BLaER1 (cell line): ENCODE results near the gene PIK3CB.
A peak's percentile ranks its signal among the peaks of the same experiment; 100 is the strongest.

Experiments used
- H3K27ac ChIP-seq: shearing (Covaris generic); formaldehyde crosslinking; 2 replicates; pipeline ENCODE4 v1.8.1; 2022
- H3K27me3 ChIP-seq: shearing (Covaris generic); formaldehyde crosslinking; 2 replicates; pipeline ENCODE4 v1.8.1; 2022
- H3K36me3 ChIP-seq: shearing (Covaris generic); formaldehyde crosslinking; 2 replicates; pipeline ENCODE4 v1.8.1; 2022
- H3K4me1 ChIP-seq: shearing (Covaris generic); formaldehyde crosslinking; 2 replicates; pipeline ENCODE4 v1.8.1; 2022
- H3K4me2 ChIP-seq: shearing (Covaris generic); formaldehyde crosslinking; 2 replicates; pipeline ENCODE4 v1.8.1; 2022
- H3K4me3 ChIP-seq: shearing (Covaris generic); formaldehyde crosslinking; 2 replicates; pipeline ENCODE4 v1.8.1; 2022
- H3K9ac ChIP-seq: shearing (Covaris generic); formaldehyde crosslinking; 2 replicates; pipeline ENCODE4 v1.8.1; 2022
- H3K9me3 ChIP-seq: shearing (Covaris generic); formaldehyde crosslinking; 2 replicates; pipeline ENCODE4 v1.8.1; 2022
- H4K20me1 ChIP-seq: shearing (Covaris generic); formaldehyde crosslinking; 2 replicates; pipeline ENCODE4 v1.8.1; 2022
- Cebpa-rat ChIP-seq: shearing (Covaris generic); IDR thresholded peaks from 2 replicates; pipeline ENCODE4 v1.8.1; 2022

Gene PIK3CB

DNA sequence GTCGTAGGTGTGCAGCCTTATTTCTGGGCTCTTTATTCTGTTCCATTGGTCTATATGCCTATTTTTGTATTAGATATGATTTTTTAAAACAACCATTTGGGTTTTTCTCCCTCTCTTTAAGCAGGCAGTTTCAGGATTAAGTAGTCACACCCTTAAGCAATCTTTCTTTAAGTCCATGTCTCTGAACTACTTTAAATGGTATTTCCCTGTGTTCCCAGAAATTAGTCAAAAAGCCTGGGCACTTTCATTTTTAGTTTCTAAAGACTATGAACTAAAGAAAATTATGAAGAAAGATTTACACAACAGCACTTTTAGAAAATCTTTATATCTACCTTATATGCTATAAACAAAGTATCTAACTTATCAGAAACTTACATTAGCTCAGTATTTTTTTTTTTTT is 115.9 kb downstream of the PIK3CB start:
- no peak for TF ChIP-seq Cebpa-rat
- Histone ChIP-seq H3K4me2 (no peak overlapping the region), H3K27ac (no peak overlapping the region), H3K4me3 (no peak overlapping the region), H3K4me1 (no peaks in the 10 kb centered on the region), H3K36me3 (peaks cover 7% of the 10 kb centered on the region; the same call in 1 of the 2 replicates), H3K9me3 (no peaks in the 10 kb centered on the region), H3K27me3 (no peaks in the 10 kb centered on the region), H4K20me1 (no peaks in the 10 kb centered on the region), H3K9ac (no peak overlapping the region)

DNA sequence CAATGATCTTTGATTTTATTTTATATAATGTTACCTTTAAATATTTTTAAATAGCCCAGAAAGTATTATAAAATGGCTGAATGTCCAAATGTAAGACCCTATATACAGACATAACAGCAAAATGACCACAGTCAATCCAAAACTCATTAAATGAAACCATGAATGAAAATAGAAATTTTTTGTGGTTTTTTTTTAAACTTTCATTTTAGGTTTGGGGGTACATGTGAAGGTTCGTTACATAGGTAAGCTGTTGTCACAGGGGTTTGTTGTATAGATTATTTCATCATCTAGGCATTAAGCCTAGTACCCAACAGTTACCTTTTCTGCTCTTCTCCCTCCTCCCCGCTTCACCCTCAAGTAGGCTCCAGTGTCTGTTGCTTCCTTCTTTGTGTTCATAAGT is 117.4 kb downstream of the PIK3CB start:
- Histone ChIP-seq H3K4me3 (no peak overlapping the region), H3K36me3 (peaks cover 13% of the 10 kb centered on the region), H4K20me1 (no peaks in the 10 kb centered on the region), H3K27ac (no peak overlapping the region), H3K4me2 (no peak overlapping the region), H3K4me1 (no peaks in the 10 kb centered on the region), H3K9me3 (no peaks in the 10 kb centered on the region), H3K9ac (no peak overlapping the region), H3K27me3 (no peaks in the 10 kb centered on the region)
- TF ChIP-seq Cebpa-rat = no peak

DNA sequence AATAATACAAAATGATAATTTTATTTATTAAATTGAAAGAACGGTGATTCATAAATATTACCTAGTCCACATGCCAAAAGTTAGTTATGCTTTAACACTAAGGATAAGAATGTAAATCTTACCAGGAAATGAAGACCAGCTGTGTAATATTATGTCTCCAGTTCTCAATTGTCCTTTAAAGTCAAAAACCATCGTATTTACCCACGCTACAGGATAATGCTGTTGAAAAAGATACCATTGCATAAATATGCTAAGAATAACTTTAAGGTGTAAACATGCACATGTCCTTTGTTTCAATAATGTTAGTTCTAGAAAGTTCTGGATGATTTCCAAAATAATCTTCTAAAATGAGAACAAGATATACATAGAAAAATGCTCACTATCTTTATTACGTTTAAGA is 122.6 kb downstream of the PIK3CB start:
- Histone ChIP-seq H3K36me3 (peaks cover 13% of the 10 kb centered on the region), H3K4me3 (no peak overlapping the region), H3K4me2 (no peak overlapping the region), H3K4me1 (no peaks in the 10 kb centered on the region), H3K9me3 (no peaks in the 10 kb centered on the region), H3K9ac (no peak overlapping the region), H3K27ac (no peak overlapping the region), H4K20me1 (no peaks in the 10 kb centered on the region), H3K27me3 (no peaks in the 10 kb centered on the region)
- TF ChIP-seq Cebpa-rat = no peak

DNA sequence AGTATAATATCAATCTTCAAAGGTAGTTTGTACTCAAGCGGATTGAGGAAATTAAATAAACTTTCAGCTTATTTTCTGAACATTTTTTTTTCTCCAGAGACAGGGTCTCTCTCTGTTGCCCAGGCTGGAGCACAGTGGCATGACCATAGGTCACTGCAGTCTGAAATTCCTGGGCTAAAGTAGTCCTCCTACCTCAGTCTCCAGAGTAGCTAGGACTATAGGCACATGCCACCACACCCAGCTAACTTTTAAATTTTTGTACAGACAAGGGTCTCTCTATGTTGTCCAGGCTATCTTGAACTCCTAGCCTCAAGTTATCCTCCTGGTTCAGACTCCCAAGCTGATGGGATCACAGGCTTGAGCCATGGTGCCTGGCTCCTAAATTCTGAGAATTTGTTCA is 129.1 kb downstream of the PIK3CB start:
- Histone ChIP-seq H4K20me1 (no peaks in the 10 kb centered on the region), H3K27me3 (no peaks in the 10 kb centered on the region), H3K4me3 (no peak overlapping the region), H3K9me3 (no peaks in the 10 kb centered on the region), H3K27ac (no peak overlapping the region), H3K9ac (no peak overlapping the region), H3K36me3 (peaks cover 6% of the 10 kb centered on the region; the same call in 1 of the 2 replicates), H3K4me2 (no peak overlapping the region), H3K4me1 (no peaks in the 10 kb centered on the region)
- no peak for TF ChIP-seq Cebpa-rat

DNA sequence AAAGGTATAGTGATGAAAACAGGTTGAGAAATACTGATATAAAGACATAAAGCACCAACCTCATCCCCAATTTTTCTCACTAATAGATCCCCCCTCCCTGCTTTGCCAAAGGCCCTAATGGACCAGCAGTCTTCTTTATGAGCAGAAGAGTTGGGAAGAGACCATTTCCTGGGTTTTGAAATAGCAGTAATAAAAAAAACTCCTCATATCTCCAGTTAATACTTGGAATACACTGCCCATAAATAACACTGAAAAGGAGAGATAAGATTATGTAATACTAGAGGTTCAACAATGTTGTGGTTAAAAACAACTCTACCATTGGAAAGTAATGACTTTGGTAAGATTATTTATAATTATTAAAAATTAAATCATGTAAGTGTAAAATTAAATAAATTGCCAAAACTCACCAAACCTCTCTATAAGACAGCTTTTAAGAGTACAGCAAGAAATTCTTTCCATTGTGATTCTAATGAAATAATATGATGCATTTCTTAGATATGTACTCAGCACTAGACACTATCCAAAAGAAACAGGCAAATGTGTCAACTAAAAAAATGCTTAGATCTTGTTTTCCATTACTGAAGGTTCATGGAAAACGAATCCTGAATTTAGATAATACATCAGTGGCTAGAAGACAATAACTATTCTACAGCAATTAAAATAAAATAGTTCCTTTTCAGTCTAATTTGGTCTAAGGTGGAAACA is 137.9 kb downstream of the PIK3CB start:
- no peaks in the 10 kb centered on the region for H3K9me3 ChIP-seq
- no peaks in the 10 kb centered on the region for H3K27me3 ChIP-seq
- no peaks in the 10 kb centered on the region for H3K4me1 ChIP-seq
- TF ChIP-seq Cebpa-rat = no peak
- H3K4me3 ChIP-seq = no peak overlapping the region
- H3K36me3 ChIP-seq = peaks cover 32% of the 10 kb centered on the region
- H3K4me2 ChIP-seq = no peak overlapping the region
- H3K27ac ChIP-seq = no peak overlapping the region
- H3K9ac ChIP-seq = no peak overlapping the region
- no peaks in the 10 kb centered on the region for H4K20me1 ChIP-seq

DNA sequence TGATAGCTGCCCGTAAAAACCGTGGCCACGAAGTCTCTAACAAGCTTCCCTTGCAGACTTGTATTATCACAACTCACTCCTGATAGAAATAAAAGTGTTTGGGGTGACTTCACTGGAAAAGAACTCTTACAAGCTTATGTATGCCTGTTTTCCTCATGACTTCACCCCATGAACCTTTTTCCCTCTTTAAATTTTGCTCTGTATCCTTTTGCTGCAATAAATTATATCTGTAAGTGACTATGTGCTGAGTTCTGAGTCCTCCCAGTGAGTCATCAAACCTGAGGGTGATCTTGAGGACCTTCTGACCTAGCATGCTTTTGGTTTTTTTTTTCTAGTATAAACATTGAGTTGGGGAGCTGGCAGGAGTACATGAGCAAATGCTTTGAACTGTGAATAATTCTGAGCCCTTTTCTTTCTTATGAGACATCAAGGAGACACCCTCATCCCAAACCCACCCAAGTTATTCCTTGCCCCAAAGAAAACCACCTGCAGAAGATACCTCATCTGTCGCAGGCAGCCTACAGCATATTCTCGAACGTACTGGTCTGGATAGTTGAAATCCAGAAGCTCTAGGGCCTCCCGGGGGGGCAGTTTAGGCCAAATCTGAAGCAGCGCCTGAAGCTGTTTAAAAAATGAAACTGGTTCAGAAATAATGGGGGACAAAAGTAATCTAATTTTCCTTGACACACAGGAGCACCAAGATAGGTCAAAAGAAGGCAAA is 140.3 kb downstream of the PIK3CB start:
- no peak overlapping the region for H3K27ac ChIP-seq
- peaks cover 32% of the 10 kb centered on the region for H3K36me3 ChIP-seq
- H3K4me1 ChIP-seq = peaks cover 4% of the 10 kb centered on the region
- no peaks in the 10 kb centered on the region for H4K20me1 ChIP-seq
- no peak overlapping the region for H3K4me2 ChIP-seq
- H3K9ac ChIP-seq = no peak overlapping the region
- no peaks in the 10 kb centered on the region for H3K9me3 ChIP-seq
- H3K4me3 ChIP-seq = no peak overlapping the region
- H3K27me3 ChIP-seq = no peaks in the 10 kb centered on the region
- no peak for TF ChIP-seq Cebpa-rat

DNA sequence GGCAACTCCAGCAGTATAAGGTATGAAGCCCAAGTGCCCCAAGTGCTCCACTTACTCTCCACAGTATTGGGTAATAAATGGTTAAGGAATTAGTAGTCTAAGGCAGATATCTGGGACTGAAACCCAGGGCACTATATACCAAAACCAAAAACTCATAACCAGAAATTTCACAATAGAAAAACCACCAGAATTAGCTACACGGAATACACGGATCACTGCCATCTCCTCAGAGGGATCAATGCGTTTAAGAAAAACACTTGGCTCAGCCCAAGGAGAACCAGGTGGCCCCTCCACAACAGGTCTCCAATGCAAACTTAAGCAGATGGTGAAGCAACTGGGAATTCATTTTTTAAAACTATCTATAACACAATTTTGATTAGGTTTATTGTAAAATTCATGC is 142.6 kb downstream of the PIK3CB start:
- no peak overlapping the region for H3K27ac ChIP-seq
- TF ChIP-seq Cebpa-rat = no peak
- peaks cover 22% of the 10 kb centered on the region; the same call in 1 of the 2 replicates for H3K36me3 ChIP-seq
- no peak overlapping the region for H3K9ac ChIP-seq
- H3K4me2 ChIP-seq = no peak overlapping the region
- H4K20me1 ChIP-seq = no peaks in the 10 kb centered on the region
- H3K4me1 ChIP-seq = peaks cover 27% of the 10 kb centered on the region
- H3K27me3 ChIP-seq = no peaks in the 10 kb centered on the region
- H3K4me3 ChIP-seq = no peak overlapping the region
- no peaks in the 10 kb centered on the region for H3K9me3 ChIP-seq

DNA sequence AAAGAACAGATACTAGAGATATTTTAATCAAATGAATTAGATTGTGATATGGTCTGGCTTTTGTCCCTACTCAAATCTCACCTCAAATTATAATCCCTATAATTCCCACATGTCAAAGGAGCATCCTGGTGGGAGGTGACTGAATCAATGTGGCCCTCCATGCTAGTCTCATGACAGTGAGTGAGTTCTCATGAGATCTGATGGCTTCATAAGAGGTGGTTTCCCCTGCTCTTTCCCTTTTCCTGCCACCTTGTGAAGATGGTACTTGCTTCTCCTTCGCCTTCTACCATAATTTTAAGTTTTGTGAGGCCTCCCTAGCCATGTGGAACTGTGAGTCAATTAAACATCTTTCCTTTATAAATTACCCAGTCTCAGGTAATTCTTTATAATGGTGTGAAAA is 143.4 kb downstream of the PIK3CB start:
- H3K4me2 ChIP-seq = no peak overlapping the region
- H3K9me3 ChIP-seq = no peaks in the 10 kb centered on the region
- H3K27me3 ChIP-seq = no peaks in the 10 kb centered on the region
- no peak overlapping the region for H3K4me3 ChIP-seq
- no peak for TF ChIP-seq Cebpa-rat
- peaks cover 34% of the 10 kb centered on the region for H3K4me1 ChIP-seq
- no peaks in the 10 kb centered on the region for H4K20me1 ChIP-seq
- H3K9ac ChIP-seq = no peak overlapping the region
- no peak overlapping the region for H3K27ac ChIP-seq
- peaks cover 21% of the 10 kb centered on the region; the same call in 1 of the 2 replicates for H3K36me3 ChIP-seq

DNA sequence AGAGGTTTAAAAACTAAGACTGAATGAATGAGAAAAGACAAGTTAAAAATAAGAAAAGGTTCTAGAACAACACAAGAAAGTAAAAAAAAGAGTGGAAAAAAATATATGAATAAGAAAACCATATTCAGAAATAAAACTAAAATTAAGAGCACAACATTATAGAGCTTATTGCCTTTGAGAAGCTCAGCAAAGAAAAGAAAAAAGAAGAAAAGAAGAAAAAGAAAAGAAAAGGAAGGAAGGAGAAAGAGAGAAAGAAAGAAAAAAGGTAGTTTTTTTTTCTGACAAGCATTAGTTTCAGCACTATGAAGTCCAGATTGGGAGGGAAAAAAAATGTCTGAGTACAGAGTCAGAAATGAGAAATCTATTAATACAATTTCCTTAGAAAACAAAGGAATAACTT is 144.7 kb downstream of the PIK3CB start:
- Histone ChIP-seq H3K4me1 (peaks cover 47% of the 10 kb centered on the region), H3K4me3 (no peak overlapping the region), H4K20me1 (no peaks in the 10 kb centered on the region), H3K9ac (no peak overlapping the region), H3K9me3 (no peaks in the 10 kb centered on the region), H3K27ac (no peak overlapping the region), H3K4me2 (no peak overlapping the region), H3K27me3 (no peaks in the 10 kb centered on the region), H3K36me3 (peaks cover 14% of the 10 kb centered on the region; the same call in 1 of the 2 replicates)
- TF ChIP-seq Cebpa-rat = no peak

DNA sequence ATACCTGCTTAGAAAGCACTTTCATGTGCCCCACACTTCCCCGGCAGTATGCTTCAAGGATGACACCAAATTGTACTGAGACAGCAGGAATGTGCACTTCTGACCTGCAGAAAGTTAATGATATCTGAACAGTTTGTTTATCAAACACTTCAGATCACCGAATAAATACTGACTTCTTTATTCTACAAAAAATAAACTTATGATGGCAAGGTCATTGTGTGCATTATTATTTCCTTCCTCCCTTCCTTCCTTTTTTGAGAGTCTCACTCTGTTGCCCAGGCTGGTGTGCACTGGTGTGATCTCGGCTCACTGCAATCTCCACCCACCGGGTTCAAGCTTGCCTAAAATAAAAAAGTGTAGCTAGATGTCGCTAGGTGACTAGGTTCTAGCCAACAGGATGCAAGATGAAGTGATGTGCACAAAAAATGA is 145.8 kb downstream of the PIK3CB start:
- Histone ChIP-seq H3K36me3 (0 out of 2 replicates have a peak, but pooled peaks cover 5% of the 10 kb centered on the region), H3K27ac (no peak overlapping the region), H3K27me3 (no peaks in the 10 kb centered on the region), H3K4me1 (peaks cover 59% of the 10 kb centered on the region), H3K9me3 (no peaks in the 10 kb centered on the region), H3K9ac (no peak overlapping the region), H3K4me3 (no peak overlapping the region), H4K20me1 (no peaks in the 10 kb centered on the region), H3K4me2 (peak overlapping the region; percentile 29)
- TF ChIP-seq Cebpa-rat = no peak
